AG09319 (cell line): ENCODE results near the gene RNF213.
A peak's percentile ranks its signal among the peaks of the same experiment; 100 is the strongest.

ENCODE experiments used
- DNase-seq: peaks from one replicate; pipeline ENCODE4 v3.0.0-alpha.2; 2010; ENCODE audit warnings: low read depth; ENCODE audit errors: extremely low read depth
- TF ChIP-seq, protein P1 (sequence below): IDR thresholded peaks from 2 replicates; pipeline ENCODE4 v1.5.1; 2011; ENCODE audit warnings: low read depth, mild to moderate bottlenecking, inconsistent platforms, low read length, moderate library complexity

Gene RNF213

DNA sequence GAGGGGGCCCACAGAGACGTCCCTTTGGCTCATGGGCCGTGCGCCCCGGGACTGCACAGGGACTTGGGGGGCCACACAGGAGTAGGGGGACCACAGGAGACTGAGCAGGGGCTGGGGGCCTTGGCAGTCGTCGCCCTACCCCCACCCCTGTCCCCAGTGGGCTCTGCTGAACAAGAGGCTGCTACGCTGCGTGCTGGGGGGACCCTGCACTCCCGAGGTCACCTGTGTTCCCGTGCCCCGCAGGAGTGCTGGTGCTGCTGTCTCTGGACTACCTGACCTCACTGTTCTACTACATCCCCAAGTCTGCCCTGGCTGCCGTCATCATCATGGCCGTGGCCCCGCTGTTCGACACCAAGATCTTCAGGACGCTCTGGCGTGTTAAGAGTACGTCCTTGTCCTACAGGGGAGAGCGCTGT is 14.4 kb upstream of the RNF213 start:
- DNase-seq, result no peak
- TF ChIP-seq, protein P1, sequence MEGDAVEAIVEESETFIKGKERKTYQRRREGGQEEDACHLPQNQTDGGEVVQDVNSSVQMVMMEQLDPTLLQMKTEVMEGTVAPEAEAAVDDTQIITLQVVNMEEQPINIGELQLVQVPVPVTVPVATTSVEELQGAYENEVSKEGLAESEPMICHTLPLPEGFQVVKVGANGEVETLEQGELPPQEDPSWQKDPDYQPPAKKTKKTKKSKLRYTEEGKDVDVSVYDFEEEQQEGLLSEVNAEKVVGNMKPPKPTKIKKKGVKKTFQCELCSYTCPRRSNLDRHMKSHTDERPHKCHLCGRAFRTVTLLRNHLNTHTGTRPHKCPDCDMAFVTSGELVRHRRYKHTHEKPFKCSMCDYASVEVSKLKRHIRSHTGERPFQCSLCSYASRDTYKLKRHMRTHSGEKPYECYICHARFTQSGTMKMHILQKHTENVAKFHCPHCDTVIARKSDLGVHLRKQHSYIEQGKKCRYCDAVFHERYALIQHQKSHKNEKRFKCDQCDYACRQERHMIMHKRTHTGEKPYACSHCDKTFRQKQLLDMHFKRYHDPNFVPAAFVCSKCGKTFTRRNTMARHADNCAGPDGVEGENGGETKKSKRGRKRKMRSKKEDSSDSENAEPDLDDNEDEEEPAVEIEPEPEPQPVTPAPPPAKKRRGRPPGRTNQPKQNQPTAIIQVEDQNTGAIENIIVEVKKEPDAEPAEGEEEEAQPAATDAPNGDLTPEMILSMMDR, result no peak

DNA sequence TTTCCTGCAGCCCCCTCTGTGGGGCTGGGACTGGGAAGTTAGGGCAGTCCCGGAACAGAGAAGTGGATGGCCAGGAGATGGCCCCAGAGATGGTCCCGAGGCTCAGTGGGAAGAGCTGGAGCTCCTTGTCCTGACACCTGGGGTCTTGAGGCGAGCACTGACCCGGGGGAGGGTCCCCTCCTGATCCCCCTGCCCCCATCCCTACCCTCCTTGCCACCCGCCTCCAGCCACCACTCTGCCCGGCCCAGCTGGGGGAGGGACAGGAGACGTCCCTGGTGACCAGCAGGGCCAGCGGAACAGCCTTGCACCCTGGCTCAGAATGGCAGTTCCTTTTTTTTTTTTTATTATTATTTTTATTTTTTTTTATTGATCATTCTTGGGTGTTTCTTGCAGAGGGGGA is 13.9 kb upstream of the RNF213 start:
- TF ChIP-seq, protein P1, result no peak
- DNase-seq, result no peak

DNA sequence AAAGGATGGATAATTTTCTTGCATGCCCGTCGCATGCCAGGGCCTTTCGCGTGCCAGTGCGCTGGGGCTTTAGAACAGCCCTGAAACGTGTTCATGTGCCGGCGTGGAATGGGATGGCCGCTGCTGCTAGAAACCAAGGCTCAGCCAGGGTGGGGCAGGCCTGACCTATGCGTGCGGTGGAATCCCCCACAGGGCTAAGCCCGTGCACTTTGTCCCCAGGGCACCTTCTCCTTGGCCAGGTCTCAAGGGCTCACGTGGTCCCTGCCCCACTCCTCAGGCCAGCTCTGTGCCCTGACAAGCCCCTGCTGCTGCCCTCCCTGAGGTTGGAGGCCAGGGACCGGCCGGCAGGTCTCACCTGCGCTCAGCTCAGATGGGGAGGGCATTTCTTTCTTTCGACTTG is 13.1 kb upstream of the RNF213 start:
- TF ChIP-seq, protein P1, result no peak

DNA sequence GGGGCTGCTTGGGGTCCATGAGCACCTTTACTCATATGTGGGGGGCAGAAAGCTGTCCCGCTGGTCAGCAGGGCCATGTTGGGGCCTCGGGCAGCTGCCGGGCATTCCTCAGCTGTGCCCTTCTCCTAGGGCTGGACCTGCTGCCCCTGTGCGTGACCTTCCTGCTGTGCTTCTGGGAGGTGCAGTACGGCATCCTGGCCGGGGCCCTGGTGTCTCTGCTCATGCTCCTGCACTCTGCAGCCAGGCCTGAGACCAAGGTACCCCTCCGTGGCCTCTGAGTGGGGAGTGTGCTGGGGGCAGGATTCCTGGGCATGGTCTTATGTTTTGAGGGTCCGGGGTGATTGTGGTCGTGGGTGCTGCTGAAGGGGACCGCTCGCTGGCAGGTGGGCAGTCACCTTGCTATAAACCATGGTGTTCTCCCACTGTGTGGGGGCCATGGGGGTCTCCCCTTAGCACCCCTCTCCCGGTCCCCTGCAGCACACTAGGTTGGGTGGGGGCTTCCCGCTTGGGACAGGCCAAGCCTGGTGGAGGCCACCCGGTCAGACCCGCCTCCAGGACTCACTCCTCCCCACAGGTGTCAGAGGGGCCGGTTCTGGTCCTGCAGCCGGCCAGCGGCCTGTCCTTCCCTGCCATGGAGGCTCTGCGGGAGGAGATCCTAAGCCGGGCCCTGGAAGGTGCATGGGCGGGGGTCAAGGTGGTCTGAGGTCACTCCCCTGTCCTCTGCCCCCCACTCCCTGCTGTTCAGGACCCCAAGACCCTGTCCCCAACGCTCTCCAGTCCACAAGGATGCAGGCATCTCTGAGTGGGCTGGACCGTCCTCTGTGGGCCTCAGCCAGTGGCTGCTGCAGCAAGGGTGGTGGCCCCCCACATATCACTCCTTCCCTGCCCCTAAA is 12.4 kb upstream of the RNF213 start:
- TF ChIP-seq, protein P1, result no peak
- DNase-seq, result no peak

More for the DNA sequence above, 13.1 kb upstream of the RNF213 start:
- no peak for DNase-seq

DNA sequence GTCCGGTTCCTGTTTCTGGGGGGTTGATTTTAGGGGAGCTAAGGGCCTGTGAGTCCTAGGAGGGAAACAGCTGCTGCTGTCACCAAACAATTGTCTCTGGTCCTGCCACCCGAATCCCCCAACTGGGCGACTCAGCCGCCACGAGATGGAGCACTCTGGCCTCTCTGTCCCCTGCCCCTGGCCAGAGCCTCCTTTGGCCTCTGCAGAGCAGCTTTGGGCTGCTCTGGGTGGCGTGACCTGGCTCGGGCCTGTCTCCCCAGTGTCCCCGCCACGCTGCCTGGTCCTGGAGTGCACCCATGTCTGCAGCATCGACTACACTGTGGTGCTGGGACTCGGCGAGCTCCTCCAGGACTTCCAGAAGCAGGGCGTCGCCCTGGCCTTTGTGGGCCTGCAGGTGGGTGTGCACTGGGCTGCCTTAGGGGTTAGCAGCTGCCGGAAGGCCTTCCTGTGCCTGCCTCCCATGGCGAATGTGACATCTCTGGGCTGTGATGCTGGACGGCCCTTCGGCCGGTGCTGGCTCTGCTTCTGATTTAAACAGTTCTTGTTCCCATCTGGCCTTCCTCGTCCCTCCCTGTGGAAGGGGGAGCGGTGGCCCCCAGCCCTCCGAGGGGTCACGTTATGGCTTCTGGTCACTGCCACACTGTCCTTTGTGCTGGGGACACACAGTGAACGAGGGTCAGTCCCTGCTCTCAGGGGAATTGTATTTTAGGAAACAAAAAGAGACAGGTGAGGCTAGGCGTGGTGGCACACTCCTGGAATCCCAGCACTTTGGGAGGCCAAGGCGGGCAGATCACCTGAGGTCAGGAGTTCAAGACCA is 11.6 kb upstream of the RNF213 start:
- DNase-seq, result no peak
- TF ChIP-seq, protein P1, result no peak

DNA sequence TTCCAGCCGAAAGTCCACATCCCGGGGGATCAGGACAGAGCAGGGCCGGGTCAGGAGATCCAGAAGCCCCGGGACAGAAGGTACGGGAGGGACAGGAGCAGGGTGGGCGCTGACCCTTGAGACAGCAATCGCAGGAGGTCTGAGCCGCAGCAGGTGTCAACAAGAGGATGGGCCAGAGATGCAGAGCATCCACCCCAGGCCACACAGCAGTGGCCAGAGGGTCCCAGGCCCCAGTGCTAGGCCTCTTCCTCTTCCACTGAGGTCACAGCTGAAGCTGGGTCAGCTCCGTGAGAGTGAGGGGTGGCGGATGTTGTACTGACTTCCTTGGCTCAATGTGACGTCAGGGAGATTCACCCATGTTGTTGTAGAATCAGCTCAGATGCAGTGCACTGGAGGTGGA is 8.7 kb upstream of the RNF213 start:
- DNase-seq, result no peak
- TF ChIP-seq, protein P1, result no peak

DNA sequence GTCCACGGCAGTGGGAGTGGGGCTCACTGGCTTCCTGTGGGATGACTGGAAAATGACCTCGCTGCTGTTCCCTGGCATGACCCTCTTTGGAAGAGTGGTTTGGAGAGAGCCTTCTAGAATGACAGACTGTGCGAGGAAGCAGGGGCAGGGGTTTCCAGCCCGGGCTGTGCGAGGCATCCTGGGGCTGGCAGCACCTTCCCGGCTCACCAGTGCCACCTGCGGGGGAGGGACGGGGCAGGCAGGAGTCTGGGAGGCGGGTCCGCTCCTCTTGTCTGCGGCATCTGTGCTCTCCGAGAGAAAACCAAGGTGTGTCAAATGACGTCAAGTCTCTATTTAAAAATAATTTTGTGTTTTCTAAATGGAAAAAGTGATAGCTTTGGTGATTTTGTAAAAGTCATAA is 7.8 kb upstream of the RNF213 start:
- TF ChIP-seq, protein P1, result peak; percentile 32
- DNase-seq, result no peak
